GM08714 (cell line): ENCODE measurements around the gene POC1A.

ENCODE experiments used
- H3K4me3 ChIP-seq: fragments of 200-500 bp; sonication (Bioruptor generic); 2 replicates; pipeline ENCODE4 v1.5.1; 2014; ENCODE audit warnings: mild to moderate bottlenecking, low read length, inconsistent platforms
- ZNF274 ChIP-seq: IDR thresholded peaks from 2 replicates; pipeline ENCODE4 v1.6.1; 2012; ENCODE audit warnings: mild to moderate bottlenecking, low read depth, low read length

The POC1A gene

DNA sequence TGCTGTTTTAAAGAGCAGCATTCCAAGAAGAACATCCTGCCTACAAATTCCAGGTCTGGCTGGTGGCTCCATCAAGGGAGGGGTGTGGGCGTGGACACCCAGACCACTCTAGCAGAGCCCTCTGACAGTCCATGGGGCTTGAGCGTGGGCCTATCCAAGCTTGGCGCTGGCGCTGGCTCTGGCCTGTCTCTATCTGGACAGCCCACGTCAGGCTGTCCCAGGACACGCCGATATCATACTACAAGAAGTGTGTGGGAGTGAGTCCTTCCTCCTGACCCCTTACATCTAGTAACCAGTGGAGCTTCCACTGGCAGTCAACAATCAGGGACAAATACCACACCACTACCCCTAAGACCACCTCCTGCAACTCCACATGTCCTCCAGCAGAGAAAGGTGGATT, 80.7 kb downstream of the POC1A start:
- no peak overlapping the region for H3K4me3 ChIP-seq
- no peak for TF ChIP-seq ZNF274

DNA sequence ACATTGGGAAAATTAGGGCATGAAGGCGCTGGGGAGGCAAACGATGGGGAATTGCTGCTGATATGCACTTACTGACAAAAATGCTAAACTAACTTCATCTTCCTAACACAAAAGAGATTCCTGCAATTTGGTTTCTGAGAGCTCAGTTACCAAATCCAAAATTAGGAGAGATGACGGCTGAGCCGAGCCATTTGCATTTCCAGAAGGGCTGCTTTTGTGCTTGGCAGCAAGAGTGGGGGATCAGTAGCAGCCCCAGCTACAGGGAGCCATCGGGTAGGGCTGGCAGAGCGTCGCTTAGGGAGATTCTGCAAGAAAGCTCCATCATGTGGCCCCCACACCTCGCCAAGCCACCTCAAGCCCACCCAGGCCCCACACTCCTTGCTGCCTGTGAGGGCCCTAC, 81.8 kb downstream of the POC1A start:
- H3K4me3 ChIP-seq, result no peak overlapping the region
- TF ChIP-seq ZNF274, result no peak

DNA sequence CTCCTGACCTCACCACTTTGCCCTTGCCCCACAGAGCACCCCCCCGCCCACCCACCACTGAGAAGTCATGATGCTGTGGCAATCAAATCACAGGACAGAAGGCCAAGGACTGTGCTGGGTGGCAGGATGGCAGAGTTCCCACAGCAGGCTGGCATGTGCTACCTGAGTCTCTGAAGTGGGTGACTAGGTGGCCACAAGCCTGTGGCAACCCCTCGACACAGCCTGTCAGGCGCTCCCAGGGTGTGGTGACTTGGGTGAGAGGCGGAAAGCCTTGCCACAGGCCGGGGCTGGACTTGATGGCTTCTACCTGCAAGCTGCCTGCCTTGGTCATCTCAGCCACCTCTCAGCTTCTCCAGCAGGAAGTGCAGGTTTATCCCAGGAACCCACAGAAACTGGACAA, 82.2 kb downstream of the POC1A start:
- no peak overlapping the region for H3K4me3 ChIP-seq
- TF ChIP-seq ZNF274, result no peak

DNA sequence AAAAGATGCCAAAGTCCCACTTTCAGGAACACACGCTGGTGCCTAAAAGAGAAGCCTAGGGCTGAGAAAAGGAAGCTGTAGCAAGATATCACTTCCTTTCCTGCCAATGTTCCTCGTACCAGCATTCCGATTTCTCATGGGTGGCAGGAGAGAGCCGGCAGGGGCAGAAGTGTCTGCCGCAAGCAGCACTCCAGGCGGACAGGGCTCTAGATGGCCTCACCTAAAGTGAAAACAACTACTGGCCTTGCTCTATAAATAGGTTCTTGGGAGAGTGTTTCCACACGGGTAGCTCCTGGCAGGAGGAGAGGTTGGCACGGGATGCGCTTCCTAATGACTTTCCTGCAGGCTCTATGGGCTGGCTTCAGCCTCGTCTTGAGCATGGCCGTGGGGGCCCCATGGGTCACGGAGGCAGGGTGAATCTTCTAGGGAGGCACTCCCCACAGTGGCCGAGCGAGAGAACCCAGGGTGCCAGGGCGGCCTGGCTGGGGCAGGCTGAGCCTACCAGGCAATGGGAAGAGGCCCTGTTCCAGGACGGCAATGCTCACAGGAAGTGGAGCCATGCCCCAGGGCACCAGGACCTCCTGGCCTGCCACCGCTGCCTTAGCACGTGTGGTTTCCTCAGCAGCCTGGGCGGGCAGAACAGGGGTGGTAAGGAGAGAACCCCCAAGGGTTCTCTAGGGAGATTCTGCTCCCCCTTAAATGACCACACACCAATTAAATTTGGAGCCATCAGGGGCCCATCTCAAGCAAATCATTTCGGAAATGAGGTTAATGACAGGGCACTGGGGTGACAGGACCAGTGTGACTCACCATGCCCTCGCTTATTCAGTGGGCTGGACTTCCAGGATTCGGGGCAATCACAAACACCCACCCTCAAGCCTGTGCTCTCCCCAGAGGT, 83.2 kb downstream of the POC1A start:
- no peak for TF ChIP-seq ZNF274

DNA sequence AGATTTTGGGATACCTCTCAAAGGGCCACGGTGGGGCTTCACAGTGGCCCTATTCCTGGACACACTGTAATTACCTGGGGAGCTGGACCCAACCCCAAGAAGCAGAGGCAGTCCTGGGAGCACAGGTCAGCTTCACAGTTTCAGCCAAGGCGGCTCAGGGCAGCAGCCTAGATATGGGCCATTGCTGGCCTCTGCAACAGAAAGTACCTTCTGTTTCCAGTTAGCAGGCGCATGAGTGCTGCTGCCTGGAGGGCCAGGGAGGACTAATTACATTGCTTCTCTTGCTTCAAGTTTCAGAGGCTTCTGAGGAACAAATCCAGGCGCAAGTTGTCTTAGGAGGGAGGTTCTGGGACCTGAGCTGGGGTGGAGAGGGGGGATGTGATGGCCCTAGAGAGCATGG, 84.4 kb downstream of the POC1A start:
- TF ChIP-seq ZNF274, result no peak
- no peak overlapping the region for H3K4me3 ChIP-seq

More for the DNA sequence above, 83.2 kb downstream of the POC1A start:
- no peak overlapping the region for H3K4me3 ChIP-seq

DNA sequence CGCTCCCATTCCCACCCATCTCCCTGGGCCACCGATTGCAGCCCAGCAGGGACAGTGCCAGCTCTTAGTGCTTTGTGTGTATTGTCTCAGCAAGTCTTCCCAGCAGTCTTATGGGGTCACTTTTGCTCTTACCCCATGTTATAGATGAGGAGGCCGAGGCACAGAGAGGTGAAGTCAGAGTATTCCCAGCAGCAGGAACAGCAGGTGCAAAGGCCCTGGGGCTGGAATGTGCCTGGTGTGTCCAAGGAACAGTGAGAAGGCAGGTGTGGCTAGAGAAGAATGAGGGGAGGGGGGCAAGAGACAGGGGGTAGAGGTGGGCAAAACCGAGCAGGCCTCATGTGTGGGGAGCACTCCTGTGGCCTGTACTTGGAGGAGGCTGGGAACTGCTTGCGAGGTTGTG, 85.1 kb downstream of the POC1A start:
- no peak overlapping the region for H3K4me3 ChIP-seq
- no peak for TF ChIP-seq ZNF274

DNA sequence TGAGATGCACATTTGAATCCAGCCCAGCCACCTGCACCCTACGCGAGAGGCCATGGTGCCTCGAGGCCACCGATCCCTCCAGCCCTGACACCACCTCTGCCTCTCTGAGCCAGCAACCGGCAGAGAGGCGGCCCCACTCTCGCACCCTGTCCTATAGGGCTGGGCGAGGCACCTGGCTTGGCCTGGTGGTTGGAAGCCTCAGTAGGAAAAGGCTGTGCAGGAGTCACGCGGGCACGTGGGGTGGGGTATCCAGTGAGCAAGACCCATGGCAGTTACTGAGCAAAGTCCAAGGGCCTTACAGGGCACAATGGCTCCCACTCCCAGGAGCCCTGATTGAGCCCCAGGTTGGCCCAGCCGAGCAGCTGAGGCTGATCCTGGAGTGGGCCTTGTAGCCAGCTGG, 85.5 kb downstream of the POC1A start:
- TF ChIP-seq ZNF274, result no peak
- no peak overlapping the region for H3K4me3 ChIP-seq

DNA sequence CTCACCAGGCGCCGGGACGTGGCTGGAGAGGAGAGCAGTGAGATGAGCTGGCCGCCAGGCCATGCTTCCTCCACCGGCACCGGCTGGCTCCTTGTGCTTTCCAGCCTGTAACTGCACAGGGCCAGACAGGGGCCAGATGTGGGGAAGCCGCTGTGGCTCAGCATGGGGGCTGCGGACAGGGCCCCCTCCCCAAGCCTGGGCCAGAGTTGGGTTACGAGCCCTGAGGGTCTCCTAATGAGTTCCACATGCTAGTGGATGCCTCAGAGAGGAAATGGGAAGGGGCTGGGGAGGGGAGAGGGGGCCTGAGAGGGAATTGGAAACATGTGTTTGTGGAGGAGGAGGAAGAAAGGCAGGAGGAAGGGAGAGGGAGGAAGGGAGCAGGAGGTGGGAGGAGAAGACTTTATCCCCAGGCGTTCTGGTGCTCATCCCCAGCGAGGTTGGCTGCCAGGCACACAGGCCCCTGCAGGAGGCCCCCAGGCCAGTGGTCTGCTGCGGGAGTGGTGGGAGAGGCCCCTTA, 86.1 kb downstream of the POC1A start:
- no peak for TF ChIP-seq ZNF274
- no peak overlapping the region for H3K4me3 ChIP-seq

DNA sequence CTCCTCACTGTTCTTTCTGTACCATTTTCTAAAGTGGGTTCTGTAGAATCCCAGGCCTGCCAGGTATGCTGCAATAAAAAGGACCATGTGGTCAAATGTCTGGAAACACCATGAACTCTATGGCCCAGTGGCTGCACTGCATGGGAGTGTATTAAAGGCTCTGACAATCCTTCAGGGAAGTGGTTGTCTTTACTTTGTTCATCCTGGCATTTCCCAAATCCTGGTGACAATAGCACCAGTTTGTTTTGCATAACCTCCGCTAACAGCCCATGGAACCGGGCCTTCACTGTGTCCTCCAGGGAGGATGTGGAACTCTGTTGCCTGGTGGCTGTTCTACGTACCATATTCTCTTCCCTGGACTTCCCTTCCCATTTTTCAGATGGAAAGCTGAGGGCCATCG, 86.7 kb downstream of the POC1A start:
- TF ChIP-seq ZNF274, result no peak
- no peak overlapping the region for H3K4me3 ChIP-seq

DNA sequence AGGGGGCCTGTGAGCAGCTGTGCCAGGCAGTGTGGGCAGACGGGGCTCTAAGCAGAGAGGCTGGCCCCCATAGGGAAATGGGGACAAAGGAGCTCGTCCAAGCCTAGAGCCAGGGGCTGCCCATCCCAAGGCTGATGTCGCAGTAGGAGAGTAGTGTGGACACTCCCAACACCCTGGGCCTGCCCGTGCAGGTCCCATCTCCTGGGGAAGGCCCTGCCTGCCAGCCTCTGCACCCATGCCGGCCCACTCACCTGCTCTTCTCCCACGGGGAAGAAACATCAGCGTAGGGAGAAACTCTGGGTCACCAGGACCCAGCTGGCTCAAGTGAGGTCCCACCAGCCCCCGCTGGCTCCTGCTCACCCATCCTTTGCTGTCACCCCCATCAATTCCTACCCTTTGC, 87.2 kb downstream of the POC1A start:
- H3K4me3 ChIP-seq, result no peak overlapping the region
- TF ChIP-seq ZNF274, result no peak

DNA sequence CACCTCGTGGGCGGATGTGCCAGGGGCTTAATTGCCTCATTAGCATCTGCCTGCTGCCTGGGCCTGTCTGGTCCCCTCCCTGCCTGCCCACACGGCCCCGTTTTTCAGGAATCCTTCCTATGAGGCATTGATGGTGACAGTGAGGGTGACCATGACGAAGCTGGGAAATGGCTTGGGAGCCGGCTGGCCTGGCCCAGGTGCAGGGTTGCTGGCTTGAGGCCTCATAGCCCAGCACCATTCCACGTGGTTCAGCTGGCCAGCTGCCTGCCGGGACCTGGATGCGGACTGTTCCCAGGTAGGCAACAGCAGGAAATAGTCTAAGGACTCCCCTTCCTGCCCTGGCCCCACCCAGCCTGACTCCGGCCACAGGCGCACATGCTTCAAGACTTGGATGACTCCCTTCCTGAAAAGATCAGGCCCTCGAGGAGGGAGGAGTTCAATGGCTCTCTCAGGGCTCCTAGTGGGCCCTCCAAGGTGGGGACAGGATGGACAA, 88.9 kb downstream of the POC1A start:
- TF ChIP-seq ZNF274, result no peak
- H3K4me3 ChIP-seq, result no peak overlapping the region

DNA sequence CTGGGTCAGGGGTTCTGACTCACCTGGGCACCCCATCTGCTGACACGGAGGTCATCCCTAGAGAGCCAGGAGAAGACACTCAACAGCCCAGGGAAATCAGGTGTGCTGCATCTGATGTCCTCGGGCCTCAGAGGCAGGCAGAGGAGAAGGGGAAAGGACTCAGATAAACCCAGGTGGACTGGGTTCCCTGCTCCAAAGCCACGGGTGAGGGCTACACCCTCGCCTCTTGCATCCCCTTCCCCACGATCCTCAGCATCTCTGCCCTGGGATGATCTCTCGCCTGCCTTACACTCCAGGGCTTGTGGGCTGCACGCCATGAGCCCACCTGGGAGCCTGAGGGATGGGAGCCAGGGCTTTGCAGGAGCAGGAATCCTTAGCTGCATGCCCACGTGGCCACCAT, 89.7 kb downstream of the POC1A start:
- no peak for TF ChIP-seq ZNF274
- no peak overlapping the region for H3K4me3 ChIP-seq

DNA sequence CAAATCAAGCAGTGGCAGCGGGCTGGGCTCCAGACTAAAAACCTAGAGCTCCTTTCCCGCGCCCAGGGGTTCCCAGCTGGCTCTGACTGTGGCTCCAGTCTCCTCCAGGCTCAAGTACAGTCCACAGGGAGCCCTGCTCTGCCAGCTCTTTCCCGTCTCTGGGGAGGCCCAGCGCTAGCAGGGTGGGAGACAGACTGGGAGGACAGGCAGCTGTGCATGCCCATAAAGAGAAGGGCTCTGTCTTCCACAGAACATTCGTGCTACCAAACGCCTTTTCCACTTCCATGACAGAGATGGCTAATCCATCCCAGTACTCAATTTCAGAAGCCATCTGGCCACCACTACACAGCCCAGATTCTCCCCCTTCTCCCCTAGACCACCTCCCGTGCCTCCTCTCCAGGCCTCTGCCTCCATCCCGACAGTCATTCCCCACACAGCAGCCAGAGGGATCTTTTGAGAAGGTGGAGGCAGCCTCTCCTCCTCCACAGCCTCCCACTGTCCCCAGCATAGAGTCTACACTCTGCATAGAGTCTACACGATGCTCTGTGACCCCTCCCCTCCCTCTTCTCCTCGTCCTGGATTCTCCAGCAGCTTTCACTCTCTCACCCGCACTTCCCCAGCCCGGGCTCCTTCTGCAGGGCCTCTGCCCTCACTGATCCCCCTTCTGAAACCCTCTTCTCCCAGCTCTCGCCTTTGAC, 91.0 kb downstream of the POC1A start:
- no peak overlapping the region for H3K4me3 ChIP-seq
- no peak for TF ChIP-seq ZNF274

DNA sequence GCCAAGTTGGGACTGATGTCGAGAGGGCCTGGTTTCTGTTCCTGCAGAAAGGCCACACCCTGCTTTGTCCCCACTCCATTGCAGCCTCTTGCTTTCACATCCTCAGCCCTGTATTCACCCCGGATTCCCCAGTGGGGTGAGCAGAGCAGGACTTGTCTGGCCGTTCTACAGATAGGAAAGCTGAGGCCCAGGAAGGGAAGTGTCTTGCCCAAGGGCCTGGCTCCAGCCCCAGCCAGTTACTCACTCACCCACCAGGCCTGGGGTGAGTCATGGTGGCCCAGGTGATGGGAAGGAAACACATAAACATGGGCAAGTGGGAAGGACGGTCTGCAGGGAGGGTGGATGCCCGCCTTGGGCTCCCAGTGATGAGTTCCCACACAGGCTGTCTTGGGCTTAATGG, 91.7 kb downstream of the POC1A start:
- no peak for TF ChIP-seq ZNF274
- no peak overlapping the region for H3K4me3 ChIP-seq
